Stimulated activated CD8-positive, alpha-beta memory T cell treated with anti-CD3 and anti-CD28 coated beads, Interleukin-12 subunit alpha, Interleukin-12 subunit beta, amount 100 ng/mL, for 1 hour (primary cell): ENCODE measurements around the gene MSL3.

Experiments used
- DNase-seq: peaks from one replicate; pipeline ENCODE4 v3.0.0-alpha.2; 2020; ENCODE audit warnings: low read depth

The MSL3 gene

GRCh38 chrX:11757719-11758399 is at the start of gene MSL3:
Gene MSL3, plus strand, starts transcription at chrX:11758237. Its CDS starts 27 bp downstream, at chrX:11758264.
- DNase-seq = peak; percentile 30

- DNase-seq = no peak
These were observed 35.7 kb upstream of the MSL3 start for GRCh38 chrX:11722304-11722703.

- DNase-seq = no peak
These were observed 33.7 kb upstream of the MSL3 start for GRCh38 chrX:11724122-11725017.

GRCh38 chrX:11725631-11726442 is 32.2 kb upstream of the MSL3 start:
- DNase-seq = no peak

- no peak for DNase-seq
These were observed 29.5 kb upstream of the MSL3 start for GRCh38 chrX:11728556-11728955.

GRCh38 chrX:11733614-11734013 is 24.4 kb upstream of the MSL3 start:
- DNase-seq = no peak

GRCh38 chrX:11739776-11740175 is 18.3 kb upstream of the MSL3 start:
- DNase-seq = no peak

- no peak for DNase-seq
These were observed 17.2 kb upstream of the MSL3 start for GRCh38 chrX:11740794-11741193.

- DNase-seq = no peak
These were observed 16.5 kb upstream of the MSL3 start for GRCh38 chrX:11741574-11741973.

GRCh38 chrX:11745881-11746280 is 12.2 kb upstream of the MSL3 start:
- DNase-seq = no peak

GRCh38 chrX:11750046-11750445 is 8.0 kb upstream of the MSL3 start:
- no peak for DNase-seq

GRCh38 chrX:11750694-11751093 is 7.3 kb upstream of the MSL3 start:
- no peak for DNase-seq

GRCh38 chrX:11751261-11751660 is 6.8 kb upstream of the MSL3 start:
- DNase-seq = no peak

GRCh38 chrX:11753668-11754067 is 4.4 kb upstream of the MSL3 start:
- DNase-seq = no peak

GRCh38 chrX:11754958-11755645 is 2.9 kb upstream of the MSL3 start:
- no peak for DNase-seq

- DNase-seq = no peak
These were observed 2.3 kb upstream of the MSL3 start for GRCh38 chrX:11755724-11756123.

- DNase-seq = no peak
These were observed 1.4 kb upstream of the MSL3 start for GRCh38 chrX:11756354-11757318.

- no peak for DNase-seq
These were observed 679 bp upstream of the MSL3 start for GRCh38 chrX:11757397-11757718.

- peak; percentile 85 for DNase-seq
These were observed 549 bp downstream of the MSL3 start for GRCh38 chrX:11758400-11759171.

- DNase-seq = no peak
These were observed 1.1 kb downstream of the MSL3 start for GRCh38 chrX:11759172-11759460.
